Progenitor cell of endocrine pancreas (in vitro differentiated cells): Measurements from ENCODE around the gene RHOH. TPM values are rescaled to one million over a fixed set of nuclear protein-coding genes. Genes with fewer than 3 reads are reported as not detected.

Experiments used
- DNase-seq: peaks from one replicate; pipeline ENCODE4 v3.0.0; 2021; ENCODE audit warnings: low spot score; ENCODE audit not compliant: unreplicated experiment
- H3K27ac Mint-ChIP-seq: 2 replicates; pipeline ENCODE4 v1.8.0; 2021; ENCODE audit warnings: mild to moderate bottlenecking, moderate library complexity, mixed read lengths
- H3K27me3 Mint-ChIP-seq: 2 replicates; pipeline ENCODE4 v1.8.0; 2021; ENCODE audit warnings: mixed read lengths
- H3K36me3 Mint-ChIP-seq: 2 replicates; pipeline ENCODE4 v1.8.0; 2022; ENCODE audit warnings: mixed read lengths; ENCODE audit not compliant: insufficient read depth
- H3K4me1 Mint-ChIP-seq: 2 replicates; pipeline ENCODE4 v1.8.0; 2021; ENCODE audit warnings: low read depth, mixed read lengths
- H3K4me3 Mint-ChIP-seq: 2 replicates; pipeline ENCODE4 v1.8.0; 2021; ENCODE audit warnings: low read depth, mild to moderate bottlenecking, moderate library complexity, mixed read lengths
- H3K9me3 Mint-ChIP-seq: 2 replicates; pipeline ENCODE4 v1.8.0; 2021; ENCODE audit warnings: low read depth, mixed read lengths
- total RNA-seq: library from RNA; stranded (reverse); gene quantifications from 2 replicates; pipeline ENCODE4 v1.2.1, GENCODE V29; 2021
- TF ChIP-seq, protein P1 (sequence below): fragments of 200-600 bp; sonication (generic); IDR thresholded peaks from one replicate; pipeline ENCODE4 v1.5.0; 2021; ENCODE audit warnings: antibody characterized with exemption, mild to moderate bottlenecking; ENCODE audit not compliant: unreplicated experiment

Gene RHOH
- total RNA-seq, 1 donor from 2014 or later: 4.5 TPM

- no peaks in the 10 kb centered on the region for H3K9me3 Mint-ChIP-seq
- H3K27ac Mint-ChIP-seq: peak overlapping the region; percentile 5
Observed at GRCh38 chr4:40245550-40245949, 48.7 kb downstream of the RHOH start.

GRCh38 chr4:40246011-40246900 lies 49.4 kb downstream of the RHOH start:
- no peak for DNase-seq
- Mint-ChIP-seq H3K4me1 (peaks cover 1% of the 10 kb centered on the region), H3K4me3 (no peak overlapping the region), H3K9me3 (no peaks in the 10 kb centered on the region), H3K27me3 (no peaks in the 10 kb centered on the region), H3K27ac (peak overlapping the region; percentile 5), H3K36me3 (no peaks in the 10 kb centered on the region)
- TF ChIP-seq, protein P1, sequence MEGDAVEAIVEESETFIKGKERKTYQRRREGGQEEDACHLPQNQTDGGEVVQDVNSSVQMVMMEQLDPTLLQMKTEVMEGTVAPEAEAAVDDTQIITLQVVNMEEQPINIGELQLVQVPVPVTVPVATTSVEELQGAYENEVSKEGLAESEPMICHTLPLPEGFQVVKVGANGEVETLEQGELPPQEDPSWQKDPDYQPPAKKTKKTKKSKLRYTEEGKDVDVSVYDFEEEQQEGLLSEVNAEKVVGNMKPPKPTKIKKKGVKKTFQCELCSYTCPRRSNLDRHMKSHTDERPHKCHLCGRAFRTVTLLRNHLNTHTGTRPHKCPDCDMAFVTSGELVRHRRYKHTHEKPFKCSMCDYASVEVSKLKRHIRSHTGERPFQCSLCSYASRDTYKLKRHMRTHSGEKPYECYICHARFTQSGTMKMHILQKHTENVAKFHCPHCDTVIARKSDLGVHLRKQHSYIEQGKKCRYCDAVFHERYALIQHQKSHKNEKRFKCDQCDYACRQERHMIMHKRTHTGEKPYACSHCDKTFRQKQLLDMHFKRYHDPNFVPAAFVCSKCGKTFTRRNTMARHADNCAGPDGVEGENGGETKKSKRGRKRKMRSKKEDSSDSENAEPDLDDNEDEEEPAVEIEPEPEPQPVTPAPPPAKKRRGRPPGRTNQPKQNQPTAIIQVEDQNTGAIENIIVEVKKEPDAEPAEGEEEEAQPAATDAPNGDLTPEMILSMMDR: no peak

More at GRCh38 chr4:40245550-40245949, 48.7 kb downstream of the RHOH start:
- H3K27me3 Mint-ChIP-seq: no peaks in the 10 kb centered on the region
- DNase-seq: no peak
- H3K4me3 Mint-ChIP-seq: no peak overlapping the region
- peaks cover 1% of the 10 kb centered on the region for H3K4me1 Mint-ChIP-seq
- no peaks in the 10 kb centered on the region for H3K36me3 Mint-ChIP-seq
- TF ChIP-seq, protein P1: no peak

DNA sequence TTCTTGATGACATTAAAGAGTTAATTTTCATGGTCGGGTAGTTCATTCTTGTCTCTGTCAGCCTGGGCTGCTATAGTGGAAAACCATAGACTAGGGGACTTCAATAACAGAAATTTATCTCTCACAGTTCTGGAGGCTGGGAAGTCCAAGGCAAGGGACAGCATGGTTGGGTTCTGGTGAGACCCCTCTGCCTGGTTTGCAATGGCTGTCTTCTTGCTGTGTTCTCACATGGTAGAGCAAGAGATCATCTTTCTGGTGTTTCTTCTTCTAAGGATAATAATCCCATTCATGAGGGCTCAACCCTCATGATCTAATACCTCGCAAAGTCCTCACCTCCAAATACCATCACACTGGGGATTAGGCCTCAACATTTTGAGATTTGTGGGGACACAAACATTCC lies 50.1 kb downstream of the RHOH start:
- H3K4me1 Mint-ChIP-seq: peaks cover 1% of the 10 kb centered on the region
- TF ChIP-seq, protein P1: no peak
- H3K27me3 Mint-ChIP-seq: no peaks in the 10 kb centered on the region
- H3K27ac Mint-ChIP-seq: no peak overlapping the region
- no peak for DNase-seq
- H3K36me3 Mint-ChIP-seq: peaks cover 2% of the 10 kb centered on the region
- no peak overlapping the region for H3K4me3 Mint-ChIP-seq
- peaks cover 3% of the 10 kb centered on the region for H3K9me3 Mint-ChIP-seq

DNA sequence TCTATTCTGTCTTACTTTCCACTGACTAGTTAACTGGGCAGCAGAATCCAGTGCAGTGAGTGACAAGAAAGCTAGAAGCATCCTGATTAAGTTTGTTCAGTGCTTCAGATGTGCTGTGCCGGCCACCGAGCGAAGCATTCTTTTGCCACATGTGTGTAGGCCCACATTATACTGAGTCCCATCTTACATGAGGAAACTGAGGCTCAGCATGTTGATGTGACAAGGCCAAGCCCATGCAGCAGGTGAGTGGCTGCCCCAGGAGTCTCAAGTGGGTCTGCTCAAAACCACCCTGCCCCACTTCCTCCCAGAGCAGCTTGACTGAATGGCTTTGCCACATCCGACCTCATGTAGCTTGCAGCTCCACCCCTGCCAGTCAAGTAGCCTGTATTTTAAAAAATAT lies 50.5 kb downstream of the RHOH start:
- Mint-ChIP-seq H3K27ac (no peak overlapping the region), H3K4me3 (no peak overlapping the region), H3K36me3 (peaks cover 2% of the 10 kb centered on the region), H3K4me1 (peaks cover 1% of the 10 kb centered on the region), H3K27me3 (no peaks in the 10 kb centered on the region), H3K9me3 (peaks cover 3% of the 10 kb centered on the region)
- DNase-seq: no peak
- TF ChIP-seq, protein P1: no peak

DNA sequence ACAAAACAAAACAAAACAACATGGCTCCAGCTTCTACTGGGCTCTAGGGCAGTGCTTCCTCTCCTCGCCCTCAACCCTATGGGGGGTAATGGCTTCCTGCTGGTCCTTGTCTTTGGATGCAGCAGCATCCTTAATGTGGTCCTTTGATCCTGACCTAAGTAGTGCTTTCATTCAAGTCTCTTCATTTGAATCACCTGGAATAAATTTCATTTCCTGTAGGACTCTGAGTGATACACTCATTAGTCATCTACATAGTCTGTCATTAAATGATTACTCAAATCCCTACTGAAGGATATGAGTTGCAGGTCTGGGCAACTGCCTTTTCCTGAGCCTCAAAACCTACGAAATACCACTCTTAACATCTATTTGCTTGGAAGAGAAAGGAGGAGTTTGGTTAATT lies 54.5 kb downstream of the RHOH start:
- TF ChIP-seq, protein P1: no peak
- Mint-ChIP-seq H3K9me3 (peaks cover 3% of the 10 kb centered on the region), H3K27me3 (no peaks in the 10 kb centered on the region), H3K36me3 (peaks cover 2% of the 10 kb centered on the region), H3K4me3 (no peak overlapping the region), H3K4me1 (peaks cover 23% of the 10 kb centered on the region), H3K27ac (no peak overlapping the region)
- no peak for DNase-seq
